Astrocyte (in vitro differentiated cells and primary cell): ENCODE results near the gene EXOC3.

Experiments used
- CTCF ChIP-seq: IDR thresholded peaks from 2 replicates; pipeline ENCODE4 v1.5.1; 2011; ENCODE audit warnings: low read depth, mild to moderate bottlenecking, inconsistent platforms, low read length, moderate library complexity; ENCODE audit not compliant: insufficient read depth
- EZH2 ChIP-seq: IDR thresholded peaks from 2 replicates; pipeline ENCODE4 v1.6.1; 2012; ENCODE audit warnings: mild to moderate bottlenecking, low read length, inconsistent platforms; ENCODE audit not compliant: insufficient read depth

GRCh38 chr5:475704-476101, 32.7 kb downstream of the EXOC3 start:
- TF ChIP-seq CTCF (no peak), EZH2 (no peak)
